Heart left ventricle (tissue), 16 donors: ENCODE data around the gene TXNDC17. TPM values are rescaled to one million over a fixed set of nuclear protein-coding genes. Genes with fewer than 3 reads are reported as not detected.
"Not testable (repeated sequence)": the region's sequence is repeated elsewhere in the genome, so short reads cannot be mapped to it uniquely, and the experiment has no call there.

Source experiments
- ATAC-seq, 4 donors: fragments of 200-7000 bp; cut with Tn5 transposase; one replicate each; pipeline ENCODE4 v1.9.1; 2020 to 2022; ENCODE audit warnings: moderate library complexity in 4 of 4, mild to moderate bottlenecking in 3 of 4, moderate number of reproducible peaks in 1 of 4
- DNase-seq, 5 donors: peaks; one replicate each; pipeline ENCODE4 v3.0.0-alpha.2; 2020
- H3K27ac ChIP-seq, 12 donors: fragments of 200-600 bp; sonication (generic) in 4 of 12; one replicate each; pipeline versions ENCODE4 v1.5.0 to v1.8.0; 2016 to 2022; ENCODE audit warnings: mild to moderate bottlenecking in 2 of 12
- H3K27me3 ChIP-seq, 9 donors: fragments of 200-600 bp; sonication (generic) in 2 of 9; one replicate each; pipeline versions ENCODE4 v1.5.1 to v1.8.0; 2016 to 2022; ENCODE audit warnings: mild to moderate bottlenecking in 3 of 9
- H3K36me3 ChIP-seq, 9 donors: fragments of 200-600 bp; sonication (generic) in 2 of 9; one replicate each; pipeline versions ENCODE4 v1.5.0 to v1.8.0; 2018 to 2022; ENCODE audit warnings: mild to moderate bottlenecking in 2 of 9
- H3K4me1 ChIP-seq, 12 donors: fragments of 200-600 bp; sonication (generic) in 4 of 12; one replicate each; pipeline versions ENCODE4 v1.5.0 to v1.8.0; 2016 to 2022; ENCODE audit warnings: mild to moderate bottlenecking in 3 of 12
- H3K4me3 ChIP-seq, 12 donors: fragments of 200-600 bp; sonication (generic) in 4 of 12; one replicate each; pipeline versions ENCODE4 v1.5.0 to v1.8.0; 2017 to 2022; ENCODE audit warnings: mild to moderate bottlenecking in 9 of 12, moderate library complexity in 4 of 12
- H3K9me3 ChIP-seq, 12 donors: fragments of 200-600 bp; sonication (generic) in 4 of 12; one replicate each; pipeline versions ENCODE4 v1.5.0 to v1.8.0; 2016 to 2022; ENCODE audit warnings: mild to moderate bottlenecking in 1 of 12
- POLR2A ChIP-seq, 2 donors: fragments of 450-650 bp; IDR thresholded peaks; one replicate each; pipeline ENCODE4 v1.6.1; 2017; ENCODE audit warnings: antibody characterized with exemption in 2 of 2, mild to moderate bottlenecking in 2 of 2, moderate library complexity in 2 of 2
- WGBS, 4 donors: extraction: QIAGEN DNeasy Blood & Tissue Kit in 2 of 4; methylation state at CpG; one replicate each; pipeline versions ENCODE4 v1.1.5 to v1.1.7; 2013 to 2018; 5-methylcytosine and 5-hydroxymethylcytosine counted together
- intact Hi-C, 10 donors: fragments of 100-400 bp; cut with DNase I; formaldehyde crosslinking; loops; one replicate each; pipeline versions ENCODE4 v1.11.1 to v1.14.2; 2022
- long read RNA-seq, 3 donors: library from polyadenylated mRNA; unstranded; transcript quantifications; one replicate each; pipeline ENCODE4 v2.0.0, GENCODE V29; 2020 to 2021
- polyA plus RNA-seq, 2 donors: library from polyadenylated mRNA; stranded (reverse); fragments of 200-250 nt; gene quantifications; one replicate each; pipeline ENCODE4 v1.2.3, GENCODE V29; 2013
- total RNA-seq, 9 donors: library from RNA; depleted of rRNA in 2 of 9; stranded (reverse); fragments of >200 nt in 2 of 9; fragmentation: NEBNext Ultra II Directional in 3 of 9; extraction: Animal tissue kit (Norgen Biotek cat#: 25700) in 3 of 9; gene quantifications; one replicate each; pipeline versions ENCODE4 v1.1.0 to v1.2.4, GENCODE V29; 2016 to 2023
- TF ChIP-seq, protein P1 (sequence below), 12 donors: fragments of 200-600 bp; sonication (generic) in 4 of 12; IDR thresholded peaks; one replicate each; pipeline versions ENCODE4 v1.5.0 to v1.8.0; 2018 to 2022; ENCODE audit warnings: antibody characterized with exemption in 12 of 12, mild to moderate bottlenecking in 5 of 12
- donor health status: ischemic (EF 13 %, LVEDD 7.1; RV severe dilation, severe dysfunction).
- donor health status: healthy with polysubstance abuse.
- donor health status: DM: no; HTN: yes; CAD: no.
- donor health status: DM: no; HTN: no; CAD: no.
- donor health status: ischemic (EF 25% LVEDD 6.9; RV normal size, moderate dysfunction).
- donor health status: ischemic (EF 25% LVEDD 5.7; RV mildly dilated, moderate dysfunction).
- donor health status: healthy.
- donor health status: DM: yes; HTN: yes; CAD: no.
- donor health status: ischemic (EF 35%, LVEDD 5.7; RV mildly dilated, moderate dysfunction).
- donor health status: nonischemic (EF 11% LVEDD 7.7; RV severe dilation, severe dysfunction).
- donor health status: DM: yes; HTN: yes; CAD: no.
- donor health status: PGD.
- donor health status: ischemic (EF 29% LVEDD 5.4; RV normal size, mild dysfunction).
- donor health status: nonischemic (EF 23%, LVEDD 6.1; RV moderate dilation, normal function).

TXNDC17 gene
- total RNA-seq (10 to 100 TPM; 31.5 to 95.2 (median 43.3) TPM), polyA plus RNA-seq (100 to 1,000 TPM in 1 of 2 donors, 10 to 100 TPM in 1; 98.3 to 221 TPM)
- long read RNA-seq, donor 1, transcript TXNDC17-206 (1 exons, 2,100 nt) = minor isoform, 5 of 43 reads
- long read RNA-seq, donor 1, transcript TXNDC17-201 (4 exons, 2,219 nt) = major isoform, 24 of 43 reads
- long read RNA-seq, donor 1, transcript TXNDC17-202 (4 exons, 459 nt) = minor isoform, 5 of 43 reads
- long read RNA-seq, donor 1, partial matches to known transcripts = 2 of 43 reads
- long read RNA-seq, donor 1, other reads (novel, unspliced or antisense) = 1 of 43 reads
- long read RNA-seq, donor 2, transcript TXNDC17-201 (4 exons, 2,219 nt) = major isoform, 40 of 46 reads
- long read RNA-seq, donor 2, partial matches to known transcripts = 1 of 46 reads
- long read RNA-seq, donor 2, other reads (novel, unspliced or antisense) = 1 of 46 reads
- long read RNA-seq, donor 3, transcript TXNDC17-201 (4 exons, 2,219 nt) = major isoform, 38 of 50 reads
- long read RNA-seq, donor 3, partial matches to known transcripts = 1 of 50 reads
- long read RNA-seq, donor 3, other reads (novel, unspliced or antisense) = 1 of 50 reads

DNA sequence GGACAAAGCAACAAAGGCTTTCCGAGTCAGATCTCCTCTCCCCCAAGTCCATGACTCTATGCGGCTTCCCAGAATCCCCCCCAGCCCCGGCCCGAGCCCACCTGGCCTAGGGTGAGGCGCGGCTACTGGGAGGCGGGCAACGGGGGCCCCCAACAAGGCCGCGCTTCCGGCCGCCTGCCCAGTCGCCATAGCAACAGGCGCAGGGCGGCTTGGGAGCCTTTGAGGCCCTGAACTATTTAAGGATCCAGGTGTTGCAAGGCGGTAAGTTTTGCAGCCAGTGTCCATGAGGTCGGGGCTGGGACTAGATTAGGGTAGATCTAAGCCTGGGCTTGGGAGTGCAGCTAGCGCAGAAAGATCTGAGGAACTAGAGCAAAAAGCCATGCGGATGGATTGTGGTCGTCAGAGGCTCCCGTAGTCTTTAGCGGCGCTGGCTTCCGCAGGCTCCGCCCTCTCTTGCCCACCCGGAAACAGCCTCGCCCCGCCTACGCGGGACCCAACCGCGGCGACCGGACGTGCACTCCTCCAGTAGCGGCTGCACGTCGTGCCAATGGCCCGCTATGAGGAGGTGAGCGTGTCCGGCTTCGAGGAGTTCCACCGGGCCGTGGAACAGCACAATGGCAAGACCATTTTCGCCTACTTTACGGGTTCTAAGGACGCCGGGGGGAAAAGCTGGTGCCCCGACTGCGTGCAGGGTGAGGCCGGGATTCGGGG lies at the start of gene TXNDC17, which contains the start of gene KIAA0753:
TSS of gene TXNDC17 (plus strand) at position 525 of the 711 bp plus-strand sequence. CDS start at position 548, 23 bp downstream.
TSS of gene KIAA0753 (minus strand) at position 176 of the 711 bp plus-strand sequence. CDS start 5,608 bp downstream, outside the sequence.
- Histone ChIP-seq H3K27me3 (no peaks in the 10 kb centered on the region), H3K36me3 (peaks cover 0 to 35% (median 31%) of the 10 kb centered on the region in 9 donors), H3K4me1 (peaks cover 0 to 37% (median 24%) of the 10 kb centered on the region in 12 donors), H3K4me3 (peak within 1 kb of the TSS; percentile 55 to 98 (median 82)), H3K9me3 (no peaks in the 10 kb centered on the region), H3K27ac (peak within 1 kb of the TSS; percentile 73 to 96 (median 86))
- DNase-seq = peak; percentile 93 to 96 (median 95)
- WGBS, 4 donors = 0 to 1% (median 0%) methylated on average over 15 to 52 of the region's 52 CpGs
- peak in 1 of 2 donors; percentile 82 for TF ChIP-seq POLR2A (IDR thresholded peaks at IDR 0.05)
- TF ChIP-seq, protein P1, sequence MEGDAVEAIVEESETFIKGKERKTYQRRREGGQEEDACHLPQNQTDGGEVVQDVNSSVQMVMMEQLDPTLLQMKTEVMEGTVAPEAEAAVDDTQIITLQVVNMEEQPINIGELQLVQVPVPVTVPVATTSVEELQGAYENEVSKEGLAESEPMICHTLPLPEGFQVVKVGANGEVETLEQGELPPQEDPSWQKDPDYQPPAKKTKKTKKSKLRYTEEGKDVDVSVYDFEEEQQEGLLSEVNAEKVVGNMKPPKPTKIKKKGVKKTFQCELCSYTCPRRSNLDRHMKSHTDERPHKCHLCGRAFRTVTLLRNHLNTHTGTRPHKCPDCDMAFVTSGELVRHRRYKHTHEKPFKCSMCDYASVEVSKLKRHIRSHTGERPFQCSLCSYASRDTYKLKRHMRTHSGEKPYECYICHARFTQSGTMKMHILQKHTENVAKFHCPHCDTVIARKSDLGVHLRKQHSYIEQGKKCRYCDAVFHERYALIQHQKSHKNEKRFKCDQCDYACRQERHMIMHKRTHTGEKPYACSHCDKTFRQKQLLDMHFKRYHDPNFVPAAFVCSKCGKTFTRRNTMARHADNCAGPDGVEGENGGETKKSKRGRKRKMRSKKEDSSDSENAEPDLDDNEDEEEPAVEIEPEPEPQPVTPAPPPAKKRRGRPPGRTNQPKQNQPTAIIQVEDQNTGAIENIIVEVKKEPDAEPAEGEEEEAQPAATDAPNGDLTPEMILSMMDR (IDR thresholded peaks at IDR 0.05) = no peak
- peak; percentile 96 to 99 (median 97) for ATAC-seq
- intact Hi-C loops = no loop called here

DNA sequence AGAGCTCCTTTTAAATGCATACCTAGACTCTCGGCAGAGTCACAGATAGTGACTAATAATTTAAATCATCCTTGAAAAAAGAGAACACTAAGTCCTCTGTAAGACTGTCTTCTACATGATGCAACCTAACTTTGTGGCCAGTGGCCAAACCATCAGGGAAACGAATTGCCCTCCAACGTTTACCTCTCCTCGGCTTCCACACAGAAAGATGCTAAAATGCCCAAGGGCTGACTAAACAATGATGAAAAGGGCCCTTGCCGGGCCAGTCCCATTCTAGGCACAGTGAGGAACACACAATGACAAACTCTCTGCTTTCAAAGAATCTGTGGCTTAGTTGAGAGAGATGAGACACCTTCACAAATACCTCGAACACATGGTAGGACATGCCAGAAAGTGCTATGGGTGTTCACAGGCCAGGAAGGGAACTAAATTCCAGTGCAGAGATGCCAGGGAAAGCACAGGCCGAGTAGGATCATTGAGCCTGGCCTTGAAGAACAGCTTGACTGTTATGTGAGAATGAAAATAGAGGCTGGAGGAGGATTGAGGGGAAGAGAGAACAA lies 49.2 kb upstream of the TXNDC17 start:
- TF ChIP-seq POLR2A (IDR thresholded peaks at IDR 0.05) = no peak
- TF ChIP-seq, protein P1 (IDR thresholded peaks at IDR 0.05) = no peak
- Histone ChIP-seq H3K36me3 (peaks cover 0 to 100% (median 85%) of the 10 kb centered on the region in 9 donors), H3K9me3 (no peaks in the 10 kb centered on the region), H3K27me3 (no peaks in the 10 kb centered on the region), H3K4me3 (no peak overlapping the region), H3K27ac (no peak overlapping the region), H3K4me1 (no peaks in the 10 kb centered on the region)
- 88 to 91% (median 89%) methylated on average over 7 of the region's 7 CpGs for WGBS, 4 donors
- ATAC-seq = no peak
- no peak for DNase-seq
- intact Hi-C loops = no loop called here

DNA sequence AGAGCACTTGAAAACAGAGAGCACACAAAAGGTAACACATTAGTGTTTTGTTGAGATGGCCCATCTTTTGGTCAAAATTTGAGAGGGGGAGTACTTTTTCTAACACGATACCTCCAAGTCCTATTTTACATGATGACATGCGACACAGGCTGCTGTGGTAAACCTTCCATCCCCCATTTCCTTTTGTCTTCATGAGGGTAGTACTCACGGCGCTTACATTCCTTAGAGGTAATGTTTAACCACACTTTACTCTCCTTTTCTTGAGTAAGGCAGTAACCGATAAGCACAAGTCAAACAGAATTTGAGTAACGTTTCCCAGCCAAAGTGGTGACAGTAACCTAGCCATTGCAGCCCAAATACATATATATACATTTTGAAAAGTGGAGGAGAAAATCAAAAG lies 48.7 kb upstream of the TXNDC17 start:
- ATAC-seq (no peak), DNase-seq (no peak)
- intact Hi-C loops = no loop called here
- Histone ChIP-seq H3K4me1 (no peaks in the 10 kb centered on the region), H3K4me3 (no peak overlapping the region), H3K36me3 (peaks cover 0 to 100% (median 84%) of the 10 kb centered on the region in 9 donors), H3K9me3 (no peaks in the 10 kb centered on the region), H3K27me3 (no peaks in the 10 kb centered on the region), H3K27ac (no peak overlapping the region)
- 87 to 95% (median 92%) methylated on average over 6 of the region's 6 CpGs for WGBS, 4 donors
- TF ChIP-seq, protein P1 (IDR thresholded peaks at IDR 0.05) = no peak

DNA sequence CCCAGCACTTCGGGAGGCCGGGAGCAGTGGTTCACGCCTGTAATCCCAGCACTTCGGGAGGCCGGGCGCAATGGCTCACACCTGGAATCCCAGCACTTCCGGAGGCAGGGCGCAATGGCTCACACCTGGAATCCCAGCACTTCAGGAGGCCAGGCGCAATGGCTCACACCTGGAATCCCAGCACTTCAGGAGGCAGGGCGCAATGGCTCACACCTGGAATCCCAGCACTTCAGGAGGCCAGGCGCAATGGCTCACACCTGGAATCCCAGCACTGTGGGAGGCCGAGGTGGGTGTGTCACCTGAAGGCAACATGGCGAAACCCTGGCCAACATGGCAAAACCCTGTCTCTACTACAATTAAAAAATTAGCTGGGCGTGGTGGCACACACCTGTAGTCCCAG lies 47.5 kb upstream of the TXNDC17 start:
- H3K4me3 ChIP-seq, H3K4me1 ChIP-seq, ATAC-seq, H3K27me3 ChIP-seq, H3K27ac ChIP-seq, intact Hi-C loops, DNase-seq, H3K9me3 ChIP-seq: not testable (repeated sequence)
- 96 to 99% (median 98%) methylated on average over 12 to 14 of the region's 14 CpGs for WGBS, 4 donors
- peaks cover 0 to 100% (median 74%) of the 10 kb centered on the region in 9 donors for H3K36me3 ChIP-seq
